DND-41 (cell line): ENCODE measurements around the gene PAK4.
A peak's percentile ranks its signal among the peaks of the same experiment; 100 is the strongest.
"Not testable (repeated sequence)": the region's sequence is repeated elsewhere in the genome, so short reads cannot be mapped to it uniquely, and the experiment has no call there.

Experiments used
- ATAC-seq: fragments of 200-7000 bp; cut with Tn5 transposase; 3 replicates; pipeline ENCODE4 v1.9.1; 2021; ENCODE audit warnings: low read depth; ENCODE audit not compliant: insufficient read depth
- DNase-seq: peaks from one replicate; pipeline ENCODE4 v3.0.0-alpha.2; 2020
- H2AFZ ChIP-seq: 2 replicates; pipeline ENCODE4 v1.6.0; 2012; ENCODE audit warnings: low read depth, low read length
- H3K27ac ChIP-seq: 2 replicates; pipeline ENCODE4 v1.5.1; 2012; ENCODE audit warnings: low read length, inconsistent platforms
- H3K27me3 ChIP-seq: fragments of 200-600 bp; sonication (generic); 2 replicates; pipeline ENCODE4 v1.6.0; 2012; ENCODE audit warnings: low read length, mild to moderate bottlenecking, inconsistent platforms; ENCODE audit not compliant: insufficient read depth, poor library complexity
- H3K36me3 ChIP-seq: 2 replicates; pipeline ENCODE4 v1.5.1; 2012; ENCODE audit warnings: low read length, inconsistent platforms; ENCODE audit not compliant: insufficient read depth
- H3K4me1 ChIP-seq: 2 replicates; pipeline ENCODE4 v1.5.1; 2012; ENCODE audit warnings: mild to moderate bottlenecking, low read length; ENCODE audit not compliant: insufficient read depth
- H3K4me2 ChIP-seq: 2 replicates; pipeline ENCODE4 v1.6.0; 2012; ENCODE audit warnings: mild to moderate bottlenecking, moderate library complexity, low read length, inconsistent platforms; ENCODE audit not compliant: insufficient read depth
- H3K4me3 ChIP-seq, 2 experiments: fragments of 200-600 bp in 1 of 2; shearing (Covaris generic) in 1 of 2; 2 replicates each; pipeline ENCODE4 v1.5.1; 2012 to 2016; ENCODE audit warnings: inconsistent platforms in 2 of 2, low read length in 2 of 2, mild to moderate bottlenecking in 2 of 2, low read depth in 1 of 2, moderate library complexity in 1 of 2
- H3K79me2 ChIP-seq: 2 replicates; pipeline ENCODE4 v1.6.0; 2012; ENCODE audit warnings: low read length, inconsistent platforms; ENCODE audit not compliant: insufficient read depth
- H3K9ac ChIP-seq: 2 replicates; pipeline ENCODE4 v1.6.0; 2012; ENCODE audit warnings: low read depth, mild to moderate bottlenecking, inconsistent platforms, low read length, moderate library complexity
- H3K9me3 ChIP-seq: 2 replicates; pipeline ENCODE4 v1.5.1; 2012; ENCODE audit warnings: low read length, moderate library complexity, mild to moderate bottlenecking, inconsistent platforms; ENCODE audit not compliant: insufficient read depth, severe bottlenecking
- H4K20me1 ChIP-seq: 2 replicates; pipeline ENCODE4 v1.6.0; 2012; ENCODE audit warnings: low read length; ENCODE audit not compliant: insufficient read depth
- CTCF ChIP-seq: IDR thresholded peaks from 2 replicates; pipeline ENCODE4 v1.5.1; 2012; ENCODE audit warnings: borderline replicate concordance, low read length, moderate library complexity, mild to moderate bottlenecking; ENCODE audit not compliant: poor library complexity, severe bottlenecking; ENCODE audit errors: extremely low read depth
- EZH2 ChIP-seq: IDR thresholded peaks from 3 replicates; pipeline ENCODE4 v1.6.1; 2012; ENCODE audit warnings: borderline replicate concordance, low read depth, mild to moderate bottlenecking, moderate library complexity, low read length, inconsistent platforms; ENCODE audit not compliant: severe bottlenecking

PAK4 gene

GRCh38 chr19:39218230-39219007, 92.8 kb downstream of the PAK4 start:
- Histone ChIP-seq H3K9ac (no peak overlapping the region), H2AFZ (no peak overlapping the region), H3K36me3 (no peaks in the 10 kb centered on the region), H3K4me3 (no peak overlapping the region), H3K4me1 (no peaks in the 10 kb centered on the region), H3K9me3 (no peaks in the 10 kb centered on the region), H4K20me1 (no peaks in the 10 kb centered on the region), H3K27me3 (no peaks in the 10 kb centered on the region), H3K4me2 (no peak overlapping the region), H3K27ac (no peak overlapping the region), H3K79me2 (no peaks in the 10 kb centered on the region)
- TF ChIP-seq CTCF (no peak), EZH2 (no peak)
- no peak for DNase-seq
- no peak for ATAC-seq

GRCh38 chr19:39219108-39219507, 93.5 kb downstream of the PAK4 start:
- H3K9me3 ChIP-seq, H3K4me3 ChIP-seq, H3K27ac ChIP-seq, H4K20me1 ChIP-seq, H3K27me3 ChIP-seq, H3K4me2 ChIP-seq, H3K9ac ChIP-seq, ATAC-seq, H3K36me3 ChIP-seq, DNase-seq, H2AFZ ChIP-seq, H3K4me1 ChIP-seq, H3K79me2 ChIP-seq: not testable (repeated sequence)
- peak; percentile 2 for TF ChIP-seq CTCF

- Histone ChIP-seq H3K27me3 (no peaks in the 10 kb centered on the region), H3K27ac (no peak overlapping the region), H3K4me2 (no peak overlapping the region), H3K36me3 (no peaks in the 10 kb centered on the region), H3K9me3 (no peaks in the 10 kb centered on the region), H3K79me2 (no peaks in the 10 kb centered on the region), H3K9ac (no peak overlapping the region), H3K4me1 (no peaks in the 10 kb centered on the region), H4K20me1 (no peaks in the 10 kb centered on the region), H2AFZ (no peak overlapping the region), H3K4me3 (no peak overlapping the region)
- DNase-seq (peak; percentile 71), ATAC-seq (peak; percentile 86)
- TF ChIP-seq EZH2 = no peak
- no peak for TF ChIP-seq CTCF
Measured at GRCh38 chr19:39223703-39224279, 98.2 kb downstream of the PAK4 start.
